Stimulated activated CD4-positive, alpha-beta T cell treated with anti-CD3 and anti-CD28 coated beads, Interleukin-15, amount 100 ng/mL, for 1 hour (primary cell): ENCODE results near the gene TMEM128.
A peak's percentile ranks its signal among the peaks of the same experiment; 100 is the strongest.
"Not testable (repeated sequence)": the region's sequence is repeated elsewhere in the genome, so short reads cannot be mapped to it uniquely, and the experiment has no call there.

Experiments
- DNase-seq, 2 donors: peaks; one replicate each; pipeline ENCODE4 v3.0.0-alpha.2; 2020; ENCODE audit warnings: low read depth in 1 of 2, low spot score in 1 of 2

Gene TMEM128

GRCh38 chr4:4248029-4248884 is at the start of gene TMEM128:
TMEM128 (minus strand) TSS chr4:4248223; CDS start chr4:4248202, 21 bp downstream.
- peak; percentile 75 to 84 for DNase-seq

GRCh38 chr4:4296283-4296846 is 48.3 kb upstream of the TMEM128 start:
- DNase-seq: no peak

GRCh38 chr4:4293279-4293678 is 45.3 kb upstream of the TMEM128 start:
- DNase-seq: no peak

- peak; percentile 96 for DNase-seq
Measured at GRCh38 chr4:4289941-4290850, 42.2 kb upstream of the TMEM128 start, which contains the start of the genes LYAR and ZBTB49. LYAR (minus strand) TSS chr4:4290154; CDS start chr4:4283742, 6,412 bp downstream. ZBTB49 (plus strand) TSS chr4:4290251; CDS start chr4:4299946, 9,695 bp downstream.

GRCh38 chr4:4289597-4289940 is 41.5 kb upstream of the TMEM128 start:
- DNase-seq: no peak

GRCh38 chr4:4289055-4289454 is 41.0 kb upstream of the TMEM128 start:
- no peak for DNase-seq

GRCh38 chr4:4288098-4288497 is 40.1 kb upstream of the TMEM128 start:
- no peak for DNase-seq

GRCh38 chr4:4284827-4285618 is 37.0 kb upstream of the TMEM128 start:
- no peak for DNase-seq

- no peak for DNase-seq
Measured at GRCh38 chr4:4281787-4282186, 33.8 kb upstream of the TMEM128 start.

GRCh38 chr4:4277531-4277930 is 29.5 kb upstream of the TMEM128 start:
- no peak for DNase-seq

- DNase-seq: no peak
Measured at GRCh38 chr4:4274226-4274625, 26.2 kb upstream of the TMEM128 start.

- DNase-seq: no peak
Measured at GRCh38 chr4:4271912-4272311, 23.9 kb upstream of the TMEM128 start.

- no peak for DNase-seq
Measured at GRCh38 chr4:4270529-4270928, 22.5 kb upstream of the TMEM128 start.

- DNase-seq: no peak
Measured at GRCh38 chr4:4269856-4270255, 21.8 kb upstream of the TMEM128 start.

- DNase-seq: peak in 1 of 2 donors; percentile 11
Measured at GRCh38 chr4:4269331-4269731, 21.3 kb upstream of the TMEM128 start.

- DNase-seq: no peak
Measured at GRCh38 chr4:4268776-4269175, 20.8 kb upstream of the TMEM128 start.

- no peak for DNase-seq
Measured at GRCh38 chr4:4267981-4268380, 20.0 kb upstream of the TMEM128 start.

GRCh38 chr4:4260185-4260751 is 12.2 kb upstream of the TMEM128 start:
- no peak for DNase-seq

- no peak for DNase-seq
Measured at GRCh38 chr4:4259484-4260100, 11.6 kb upstream of the TMEM128 start.

GRCh38 chr4:4257705-4258104 is 9.7 kb upstream of the TMEM128 start:
- DNase-seq: not testable (repeated sequence)
